ENCODE results near the gene SLC44A4.
A peak's percentile ranks its signal among the peaks of the same experiment; 100 is the strongest.
"Not testable (repeated sequence)": the region's sequence is repeated elsewhere in the genome, so short reads cannot be mapped to it uniquely, and the experiment has no call there.

The SLC44A4 gene

GRCh38 chr6:31878726-31879125 lies at the start of gene SLC44A4:
Gene SLC44A4 (minus strand): TSS chr6:31878997. CDS start chr6:31878980, 17 bp downstream.
- no peak for DNase-seq (ENCODE audit: low read depth, low spot score)

GRCh38 chr6:31928672-31928939 lies 49.8 kb upstream of the SLC44A4 start:
- no peak for DNase-seq (ENCODE audit: low read depth, low spot score)

DNA sequence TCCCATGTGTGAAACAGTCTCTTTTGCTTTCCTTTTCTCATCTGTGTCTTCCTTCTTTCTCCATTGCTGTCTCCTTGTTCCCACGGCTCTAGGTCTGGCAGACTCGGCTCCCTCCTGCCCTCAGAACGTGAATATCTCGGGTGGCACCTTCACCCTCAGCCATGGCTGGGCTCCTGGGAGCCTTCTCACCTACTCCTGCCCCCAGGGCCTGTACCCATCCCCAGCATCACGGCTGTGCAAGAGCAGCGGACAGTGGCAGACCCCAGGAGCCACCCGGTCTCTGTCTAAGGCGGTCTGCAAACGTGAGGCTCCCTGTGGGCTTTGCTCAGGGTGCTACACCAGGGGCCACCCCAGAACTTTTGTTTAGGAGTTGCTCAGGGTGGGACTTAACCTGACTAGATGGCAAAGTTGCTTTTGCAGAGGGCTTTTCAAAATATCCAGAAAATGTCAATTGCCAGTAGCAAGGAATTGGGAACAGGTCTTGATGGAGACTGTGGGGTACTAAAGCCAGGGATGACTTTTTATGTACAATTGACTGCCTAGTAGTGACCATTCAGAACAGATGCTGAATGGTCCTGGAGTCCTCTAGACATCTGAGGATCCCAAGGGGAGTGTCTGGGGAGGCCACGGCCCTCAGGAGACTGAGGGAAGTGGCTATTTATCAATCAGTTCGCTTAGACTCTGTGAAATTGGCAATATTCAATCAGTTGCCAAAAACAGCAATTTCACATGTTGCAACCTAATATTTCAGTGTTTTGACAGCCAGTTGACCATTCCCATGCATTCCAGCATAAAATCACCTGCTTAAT lies 49.3 kb upstream of the SLC44A4 start:
- DNase-seq (ENCODE audit: low read depth, low spot score) = no peak

DNA sequence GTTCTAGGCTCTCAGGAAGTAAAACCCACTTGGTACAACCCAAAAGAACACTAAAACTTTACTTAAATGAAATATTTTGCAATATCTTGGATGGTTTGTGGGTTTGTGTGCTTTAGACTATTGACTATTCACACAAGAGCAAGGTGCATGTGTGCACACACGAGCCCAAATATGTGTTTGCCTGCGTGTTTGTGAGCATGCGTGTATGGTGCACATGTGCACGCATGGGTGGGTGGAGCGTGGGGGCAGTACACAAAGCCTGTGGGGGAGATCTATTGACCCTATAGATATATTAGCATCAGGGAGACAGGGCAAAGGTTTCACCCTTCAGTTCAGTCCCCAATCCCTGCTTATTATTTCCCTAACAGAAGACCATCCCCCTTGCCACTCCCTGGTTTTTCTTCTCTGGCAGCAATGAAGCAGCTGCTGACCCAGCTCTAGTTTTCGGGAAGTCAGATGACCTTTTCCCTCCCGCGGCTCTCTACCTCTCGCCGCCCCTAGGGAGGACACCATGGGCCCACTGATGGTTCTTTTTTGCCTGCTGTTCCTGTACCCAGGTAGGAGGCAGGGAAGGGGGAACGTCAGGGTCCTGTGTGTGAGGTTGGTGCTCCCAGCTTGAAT lies 48.6 kb upstream of the SLC44A4 start, which contains the start of gene C2:
Gene C2, plus strand, starts transcription at position 476 of the 621 bp plus-strand sequence. Its CDS starts 36 bp downstream, at position 512.
- DNase-seq (ENCODE audit: low read depth, low spot score) = no peak

DNA sequence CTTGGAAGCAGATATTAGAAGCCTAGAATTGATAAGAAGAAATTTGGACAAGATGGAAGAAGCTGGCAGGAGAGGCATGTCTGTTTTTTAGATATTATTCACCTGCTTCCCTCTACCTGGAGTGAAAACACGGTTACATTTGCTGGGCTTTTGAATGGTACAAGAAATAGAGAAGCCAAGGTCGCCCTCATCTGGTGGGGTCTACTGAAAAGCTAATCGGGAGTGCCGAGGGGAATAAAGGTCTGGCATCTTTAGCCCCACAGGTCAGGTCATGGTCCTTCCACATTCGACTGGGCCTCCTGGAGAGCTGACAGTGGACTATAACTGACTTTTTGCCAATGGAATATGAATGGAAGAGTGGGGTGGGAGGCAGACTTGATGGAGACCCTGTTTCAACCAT lies 44.1 kb upstream of the SLC44A4 start:
- no peak for DNase-seq (ENCODE audit: low read depth, low spot score)

DNA sequence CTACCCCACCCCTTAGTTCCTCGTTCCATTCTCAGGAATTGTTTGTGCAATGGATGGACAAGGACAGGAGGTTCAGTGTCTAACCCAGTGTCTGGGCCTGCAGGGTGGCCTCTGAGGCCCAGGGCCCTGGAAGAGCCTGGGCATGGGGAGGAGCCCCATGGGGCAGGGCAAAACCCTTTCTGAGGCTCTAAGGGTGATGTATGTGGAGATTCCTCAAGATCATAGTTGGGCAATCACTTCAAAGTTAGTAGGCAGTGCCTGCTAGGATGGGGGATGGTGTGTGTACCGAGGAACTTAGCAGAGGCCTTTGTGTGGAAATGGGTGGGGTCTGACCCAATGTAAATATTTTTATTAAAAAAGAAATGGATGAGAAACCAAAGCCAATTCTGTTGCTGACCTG lies 42.0 kb upstream of the SLC44A4 start:
- DNase-seq (ENCODE audit: low read depth, low spot score) = no peak

GRCh38 chr6:31919624-31920303 lies 41.0 kb upstream of the SLC44A4 start:
- no peak for DNase-seq (ENCODE audit: low read depth, low spot score)

DNA sequence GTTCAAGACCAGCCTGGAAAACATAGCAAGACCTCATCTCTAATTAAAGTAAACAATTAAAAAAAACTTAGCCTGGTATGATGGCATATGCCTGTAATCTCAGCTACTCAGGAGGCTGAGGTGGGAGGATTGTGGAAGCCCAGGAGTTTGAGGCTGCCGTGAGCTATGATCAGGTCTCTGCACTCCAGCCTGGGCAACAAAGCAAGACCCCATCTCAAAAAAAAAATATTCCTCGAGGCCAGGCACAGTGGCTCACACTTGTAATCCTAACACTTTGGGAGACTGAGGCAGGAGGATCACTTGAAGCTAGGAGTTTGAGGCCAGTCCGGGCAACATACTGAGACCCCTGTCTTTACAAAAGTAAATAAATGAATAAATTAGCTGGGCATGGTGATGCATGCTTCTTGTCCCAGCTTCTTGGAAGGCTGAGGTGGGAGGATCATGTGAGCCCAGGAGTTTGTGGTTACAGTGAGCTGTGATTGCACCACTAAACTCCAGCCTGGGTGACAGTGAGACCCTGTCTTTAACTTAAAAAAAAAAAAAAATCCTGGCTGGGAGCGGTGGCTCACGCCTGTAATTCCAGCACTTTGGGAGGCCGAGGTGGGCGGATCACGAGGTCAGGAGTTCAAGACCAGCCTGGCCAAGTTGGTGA lies 39.4 kb upstream of the SLC44A4 start:
- no peak for DNase-seq (ENCODE audit: low read depth, low spot score)

DNA sequence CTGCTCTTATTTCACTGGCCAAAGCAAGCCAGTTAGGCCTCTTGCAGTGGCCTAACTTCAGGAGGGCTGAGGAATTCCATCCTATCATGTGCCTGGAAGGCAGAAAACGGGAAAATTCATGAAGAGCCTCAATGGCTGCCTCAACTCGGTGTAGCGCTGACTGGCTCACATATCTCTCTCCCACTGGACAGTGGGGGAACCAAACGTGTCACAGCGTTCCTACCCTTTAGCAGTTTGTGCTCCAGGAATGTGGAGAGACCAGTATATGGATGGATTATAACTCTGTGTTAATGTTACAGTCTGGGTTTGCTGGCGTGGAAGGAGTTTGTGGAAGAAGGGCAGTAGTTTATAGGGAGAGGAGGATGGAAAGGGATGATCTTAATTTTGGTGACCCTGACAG lies 37.0 kb upstream of the SLC44A4 start:
- DNase-seq (ENCODE audit: low read depth, low spot score) = no peak

DNA sequence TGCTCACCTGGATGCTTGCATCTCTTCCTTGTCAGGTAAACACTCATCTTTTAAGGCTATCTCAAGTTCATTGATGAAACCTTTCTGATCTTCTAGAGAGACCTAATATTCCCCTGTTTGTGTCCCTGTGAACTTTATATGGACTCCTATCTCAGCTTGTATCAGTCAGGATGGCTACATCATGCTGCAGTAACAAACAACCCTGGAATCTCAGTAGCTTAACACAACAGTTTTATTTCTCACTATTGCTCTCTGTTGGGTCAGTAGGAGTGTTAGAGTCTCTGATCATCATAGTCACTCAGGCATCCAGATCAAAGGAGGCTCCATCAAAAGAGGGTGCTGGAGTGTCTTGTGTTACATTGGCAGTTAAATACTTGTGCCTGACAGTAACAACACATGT lies 36.6 kb upstream of the SLC44A4 start:
- DNase-seq (ENCODE audit: low read depth, low spot score) = no peak

- no peak for DNase-seq (ENCODE audit: low read depth, low spot score)
These were observed 33.2 kb upstream of the SLC44A4 start for GRCh38 chr6:31911826-31912585.

GRCh38 chr6:31909298-31909697 lies 30.5 kb upstream of the SLC44A4 start:
- not testable (repeated sequence) for DNase-seq (ENCODE audit: low read depth, low spot score)

DNA sequence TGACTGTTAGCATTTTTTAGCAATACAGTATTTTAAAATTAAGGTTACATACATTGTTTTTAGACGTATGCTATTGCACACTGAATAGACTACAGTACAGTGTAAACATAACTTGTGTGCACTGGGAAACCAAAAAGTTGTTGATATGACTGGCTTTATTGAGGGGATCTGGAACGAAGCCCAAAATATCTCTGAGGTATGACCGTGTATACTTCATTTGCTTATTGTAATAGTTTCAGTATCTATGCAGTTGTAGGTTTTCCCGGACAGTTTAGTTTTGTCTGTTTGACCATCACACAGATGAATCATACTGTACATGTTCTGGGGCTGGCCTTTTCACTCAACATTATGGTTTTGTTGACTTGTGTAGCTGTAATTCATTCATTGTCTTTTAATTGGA lies 30.0 kb upstream of the SLC44A4 start:
- DNase-seq (ENCODE audit: low read depth, low spot score) = no peak

DNA sequence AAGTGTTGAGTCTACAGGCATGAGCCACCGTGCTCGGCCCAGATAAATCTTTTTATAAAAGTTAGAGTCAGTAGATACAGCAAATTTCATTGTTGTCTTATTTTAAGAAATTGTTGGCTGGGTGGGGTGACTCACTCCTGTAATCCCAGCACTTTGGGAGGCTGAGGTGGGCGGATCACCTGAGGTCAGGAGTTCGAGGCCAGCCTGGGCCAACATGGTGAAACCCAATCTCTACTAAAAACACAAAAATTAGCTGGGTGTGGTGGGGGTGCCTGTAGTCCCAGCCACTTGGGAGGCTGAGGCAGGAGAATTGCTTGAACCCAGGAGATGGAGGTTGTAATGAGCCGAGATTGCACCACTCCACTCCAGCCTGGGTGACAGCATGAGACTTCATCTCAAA lies 29.5 kb upstream of the SLC44A4 start:
- not testable (repeated sequence) for DNase-seq (ENCODE audit: low read depth, low spot score)

- DNase-seq (ENCODE audit: low read depth, low spot score) = no peak
These were observed 28.5 kb upstream of the SLC44A4 start for GRCh38 chr6:31907158-31907813.

DNA sequence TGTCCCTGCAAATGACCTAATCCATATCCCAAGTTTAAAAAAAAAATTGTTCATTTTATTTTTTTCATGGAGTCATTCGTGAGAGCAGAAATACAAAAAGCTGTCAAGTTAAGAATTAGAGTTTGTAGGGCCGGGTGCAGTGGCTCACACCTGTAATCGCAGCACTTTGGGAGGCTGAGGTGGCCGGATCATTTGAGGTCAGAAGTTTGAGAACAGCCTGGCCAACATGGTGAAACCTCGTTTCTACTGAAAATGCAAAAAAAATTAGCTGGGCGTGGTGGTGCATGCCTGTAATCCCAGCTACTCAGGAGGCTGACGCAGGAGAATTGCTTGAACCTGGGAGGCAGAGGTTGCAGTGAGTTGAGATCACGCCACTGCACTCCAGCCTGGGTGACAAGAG lies 27.9 kb upstream of the SLC44A4 start:
- DNase-seq (ENCODE audit: low read depth, low spot score) = not testable (repeated sequence)

DNA sequence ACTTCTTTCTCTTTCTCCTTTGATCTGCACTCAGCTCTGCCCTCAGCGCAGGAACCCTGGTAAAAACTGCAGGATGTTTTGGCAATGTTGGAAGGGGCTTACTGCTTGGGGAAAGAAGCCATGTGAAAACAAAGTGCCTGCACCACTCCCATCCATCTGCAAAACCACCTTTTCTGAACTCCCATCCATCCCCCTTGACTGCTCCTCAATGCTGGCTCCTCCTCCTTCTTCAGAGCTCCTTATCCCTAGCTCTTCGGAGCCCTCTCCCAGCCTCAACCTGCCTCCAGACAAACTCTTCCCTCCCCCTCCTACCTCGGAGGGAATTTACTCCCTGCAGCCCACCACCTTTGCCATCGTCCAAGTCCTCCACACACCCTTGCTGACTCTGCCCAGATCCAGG lies 27.3 kb upstream of the SLC44A4 start:
- DNase-seq (ENCODE audit: low read depth, low spot score) = no peak

- DNase-seq (ENCODE audit: low read depth, low spot score) = no peak
These were observed 26.2 kb upstream of the SLC44A4 start for GRCh38 chr6:31905041-31905440.

DNA sequence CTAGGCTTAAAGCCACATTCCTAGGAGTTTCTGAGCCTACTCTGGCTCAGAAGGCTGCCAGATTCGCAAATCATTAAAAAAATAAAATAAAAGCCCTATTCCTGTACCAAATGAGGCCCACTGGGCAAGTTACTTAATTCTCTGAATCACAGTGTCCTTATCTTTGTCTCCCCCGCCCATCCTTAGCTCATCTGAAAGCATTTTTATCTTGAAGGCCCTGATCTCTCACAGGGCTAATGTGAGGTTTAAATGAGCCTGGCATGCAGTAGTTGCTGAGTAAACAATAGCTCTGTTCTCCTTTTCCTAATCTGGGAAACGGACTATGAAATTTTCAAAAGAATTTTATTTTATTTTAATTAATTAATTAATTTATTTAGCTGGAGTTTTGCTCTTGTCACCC lies 25.2 kb upstream of the SLC44A4 start:
- no peak for DNase-seq (ENCODE audit: low read depth, low spot score)

DNA sequence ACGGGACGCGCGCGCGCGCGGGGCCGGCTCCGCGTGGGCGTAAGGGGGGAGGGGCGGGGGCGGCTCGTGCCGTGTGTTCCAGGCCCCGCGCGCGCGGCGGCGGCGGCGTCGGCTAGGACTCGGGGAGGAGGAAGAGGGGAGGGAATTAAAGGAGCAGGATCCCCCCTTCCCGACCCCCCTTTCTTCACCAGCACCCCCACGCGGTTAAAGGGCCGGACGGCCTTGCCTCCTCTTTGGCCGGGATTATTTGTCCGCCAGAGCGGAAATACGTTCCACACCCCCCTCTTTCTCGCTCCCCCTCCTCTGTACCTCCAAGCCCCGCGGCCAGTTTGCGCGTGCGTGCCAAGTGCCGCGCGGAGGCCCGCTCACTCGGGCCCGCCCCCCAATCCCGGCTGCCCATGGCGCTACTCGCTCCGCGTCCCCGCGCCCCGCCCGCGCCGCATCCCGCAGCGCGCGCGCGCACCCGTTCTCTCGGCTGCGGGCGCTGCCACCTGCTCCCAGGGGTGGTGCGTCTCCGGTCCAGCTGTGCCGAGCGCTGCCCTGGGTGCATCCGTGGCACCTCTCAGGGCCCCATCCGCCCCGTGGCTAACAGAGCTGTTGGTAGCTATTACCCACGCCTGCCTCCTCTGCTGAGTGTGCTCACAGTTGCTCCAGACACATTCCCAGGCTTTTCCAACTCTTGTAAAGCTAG lies 23.3 kb upstream of the SLC44A4 start, which contains the start of gene ZBTB12:
Gene ZBTB12, minus strand, starts transcription at position 134 of the 691 bp plus-strand sequence. CDS start 781 bp downstream, outside the sequence.
- peak; percentile 91 for DNase-seq (ENCODE audit: low read depth, low spot score)

Data from smooth muscle cell of the brain vasculature (primary cell).